ENCODE data around the gene ZFYVE9.
A peak's percentile ranks its signal among the peaks of the same experiment; 100 is the strongest.

Gene ZFYVE9

DNA sequence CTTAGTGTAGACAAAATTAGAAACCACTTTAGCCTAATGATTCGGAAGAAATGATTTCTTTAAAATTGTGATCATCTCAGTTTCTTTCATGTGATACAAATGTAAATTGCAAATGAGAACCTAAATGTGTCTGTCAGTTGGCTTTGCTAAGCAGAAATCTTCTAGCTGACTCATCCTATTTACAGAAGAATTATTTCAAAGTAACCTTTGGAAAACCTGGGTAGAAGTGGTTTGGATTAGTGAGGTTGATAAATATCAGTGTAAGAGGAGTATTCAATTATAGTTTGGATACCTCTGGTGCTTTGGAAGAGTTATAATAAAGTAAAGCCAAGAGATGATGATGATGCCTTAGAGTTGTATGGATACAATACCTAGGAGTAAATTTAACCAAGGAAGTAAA, 186.7 kb downstream of the ZFYVE9 start:
- Histone ChIP-seq H3K9me3 (no peaks in the 10 kb centered on the region), H3K4me3 (no peak overlapping the region), H3K36me3 (replicated peaks) (no peaks in the 10 kb centered on the region), H3K27me3 (ENCODE audit: low read depth) (no peaks in the 10 kb centered on the region), H3K4me1 (peaks cover 20% of the 10 kb centered on the region)
- in situ Hi-C loops (cut with MboI; ENCODE audit: low sequenced_read_pairs): no loop called here
- DNase-seq (ENCODE audit: low spot score in 2 of 2): no peak

DNA sequence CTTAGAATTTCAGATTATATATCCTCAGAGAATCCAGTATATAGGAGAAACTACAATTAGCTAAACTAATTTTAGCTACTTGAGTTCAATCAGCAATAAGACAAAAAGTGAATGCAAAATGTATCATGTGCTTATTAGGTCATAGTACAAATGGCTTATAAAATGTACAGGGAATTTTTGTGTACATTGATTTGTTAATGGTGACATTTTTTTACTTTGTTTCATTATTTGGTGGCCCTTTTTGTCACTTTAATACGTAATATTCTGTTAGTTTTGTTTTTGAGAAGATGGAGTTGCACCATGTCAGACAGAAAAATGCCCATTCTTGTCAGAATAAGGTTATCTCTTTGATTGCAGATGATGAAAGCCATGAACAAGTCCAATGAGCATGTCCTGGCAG, 190.5 kb downstream of the ZFYVE9 start:
- Histone ChIP-seq H3K9me3 (no peaks in the 10 kb centered on the region), H3K4me1 (peaks cover 24% of the 10 kb centered on the region), H3K27me3 (ENCODE audit: low read depth) (no peaks in the 10 kb centered on the region), H3K4me3 (no peak overlapping the region), H3K36me3 (replicated peaks) (no peaks in the 10 kb centered on the region)
- no peak for DNase-seq (ENCODE audit: low spot score in 2 of 2)
- in situ Hi-C loops (cut with MboI; ENCODE audit: low sequenced_read_pairs): no loop called here

DNA sequence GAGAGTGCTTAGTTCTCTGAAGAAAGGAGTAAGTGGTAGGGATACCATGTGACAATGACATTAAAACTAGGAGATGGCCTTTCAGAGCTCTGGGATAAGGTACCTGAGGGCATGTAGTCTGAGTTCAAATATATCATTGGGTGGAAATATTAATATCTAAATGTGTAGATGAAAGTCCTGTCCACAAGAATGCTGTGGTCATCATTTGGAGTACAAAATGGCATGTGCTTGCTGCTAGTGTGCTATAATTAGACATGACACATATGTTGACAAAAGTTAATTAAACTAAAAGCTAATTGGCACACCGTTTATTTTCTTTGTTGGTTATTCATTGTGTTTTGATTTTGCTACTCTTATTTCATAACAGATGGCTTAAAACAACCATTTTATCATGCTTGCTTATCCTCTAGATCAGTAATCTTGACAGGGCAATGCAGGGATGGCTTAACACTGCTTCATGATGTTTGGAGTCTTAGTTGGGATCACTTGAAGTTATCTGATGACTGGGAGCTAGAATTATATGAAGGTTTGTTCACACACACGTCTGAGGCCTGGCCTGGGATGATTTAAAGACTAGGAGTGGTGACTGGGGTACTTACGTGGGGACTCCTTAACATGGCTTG, 193.1 kb downstream of the ZFYVE9 start:
- Histone ChIP-seq H3K4me3 (no peak overlapping the region), H3K27me3 (ENCODE audit: low read depth) (no peaks in the 10 kb centered on the region), H3K36me3 (replicated peaks) (peaks cover 3% of the 10 kb centered on the region; the same call in 1 of the 2 replicates), H3K4me1 (peaks cover 13% of the 10 kb centered on the region), H3K9me3 (no peaks in the 10 kb centered on the region)
- in situ Hi-C loops (cut with MboI; ENCODE audit: low sequenced_read_pairs): no loop called here
- DNase-seq (ENCODE audit: low spot score in 2 of 2): no peak

DNA sequence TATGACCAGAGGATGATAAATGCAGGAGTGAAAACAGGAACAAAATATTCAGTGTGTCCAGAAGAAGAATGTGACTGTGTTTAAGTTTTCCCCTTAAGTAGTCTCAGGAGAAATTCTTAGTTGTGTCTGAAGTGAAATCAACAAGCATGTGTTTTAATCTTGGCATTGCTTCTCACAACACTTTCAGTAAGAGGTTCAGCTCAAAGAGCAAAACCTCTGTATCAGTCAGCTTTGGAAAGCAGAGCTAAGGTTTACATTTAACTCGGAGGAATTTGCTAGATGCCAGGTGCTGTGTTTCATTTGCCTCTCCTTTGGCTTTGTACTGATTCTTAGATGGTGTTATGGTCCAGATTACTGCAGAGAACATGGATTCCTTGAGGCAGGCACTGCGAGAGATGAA, 195.6 kb downstream of the ZFYVE9 start:
- in situ Hi-C loops (cut with MboI; ENCODE audit: low sequenced_read_pairs): no loop called here
- peaks cover 6% of the 10 kb centered on the region; the same call in 1 of the 2 replicates for H3K36me3 ChIP-seq (replicated peaks)
- H3K4me1 ChIP-seq: peaks cover 13% of the 10 kb centered on the region
- H3K4me3 ChIP-seq: no peak overlapping the region
- DNase-seq (ENCODE audit: low spot score in 2 of 2): no peak
- H3K27me3 ChIP-seq (ENCODE audit: low read depth): no peaks in the 10 kb centered on the region
- no peaks in the 10 kb centered on the region for H3K9me3 ChIP-seq

DNA sequence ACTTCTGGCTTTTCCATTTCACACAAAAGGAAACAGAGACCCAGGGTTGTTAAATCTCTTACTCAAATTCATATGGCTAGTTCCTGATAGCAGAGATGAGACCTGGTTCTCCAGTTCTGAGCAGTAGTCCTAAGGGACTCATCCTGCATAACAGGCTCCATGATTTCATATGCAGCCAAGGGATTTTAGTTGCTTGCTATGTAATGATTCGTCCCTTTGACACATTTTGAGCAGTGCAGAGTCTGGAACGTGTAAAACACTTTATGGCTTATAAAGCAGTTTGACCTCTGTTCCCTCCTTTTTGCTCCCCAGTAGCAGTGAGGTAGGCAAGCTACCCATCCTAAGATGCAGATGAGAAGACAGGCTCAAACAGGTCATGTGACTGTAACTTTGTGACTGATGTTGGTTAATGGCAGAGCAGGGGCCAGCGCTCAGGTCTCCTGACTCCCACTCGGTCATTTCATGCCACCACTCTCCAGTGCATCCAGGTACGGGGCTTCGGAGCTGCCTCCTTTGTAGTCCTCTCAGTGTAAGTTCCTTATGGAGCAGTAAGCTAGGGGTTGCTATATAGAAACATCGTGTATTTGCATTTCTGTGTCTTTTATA, 199.9 kb downstream of the ZFYVE9 start:
- in situ Hi-C loops (cut with MboI; ENCODE audit: low sequenced_read_pairs): no loop called here
- no peaks in the 10 kb centered on the region for H3K9me3 ChIP-seq

DNA sequence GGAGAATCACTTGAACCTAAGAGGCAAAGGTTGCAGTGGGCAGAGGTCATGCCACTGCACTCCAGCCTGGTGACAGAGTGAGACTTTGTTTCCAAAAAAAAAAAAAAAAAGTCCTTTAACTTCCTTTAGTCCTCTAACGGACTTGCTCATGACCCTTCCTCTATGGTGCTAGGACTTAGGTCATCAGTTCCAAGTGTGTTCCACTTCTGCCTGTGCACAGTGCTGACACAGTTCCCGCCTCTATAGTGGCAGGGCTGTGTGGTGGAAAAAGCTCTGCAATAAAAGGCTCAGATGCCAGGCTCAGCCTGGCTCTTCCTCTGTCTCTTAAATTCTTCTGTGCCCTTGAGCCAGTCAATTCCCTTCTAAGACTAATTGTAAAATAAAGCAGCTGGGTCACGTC, 202.1 kb downstream of the ZFYVE9 start:
- DNase-seq (ENCODE audit: low spot score in 2 of 2): no peak
- peaks cover 14% of the 10 kb centered on the region for H3K36me3 ChIP-seq (replicated peaks)
- H3K4me3 ChIP-seq: no peak overlapping the region
- H3K27me3 ChIP-seq (ENCODE audit: low read depth): no peaks in the 10 kb centered on the region
- in situ Hi-C loops (cut with MboI; ENCODE audit: low sequenced_read_pairs): no loop called here
- H3K9me3 ChIP-seq: no peaks in the 10 kb centered on the region
- no peaks in the 10 kb centered on the region for H3K4me1 ChIP-seq

More for the DNA sequence above, 199.9 kb downstream of the ZFYVE9 start:
- Histone ChIP-seq H3K4me3 (no peak overlapping the region), H3K27me3 (ENCODE audit: low read depth) (no peaks in the 10 kb centered on the region), H3K4me1 (no peaks in the 10 kb centered on the region), H3K36me3 (replicated peaks) (peaks cover 11% of the 10 kb centered on the region)
- no peak for DNase-seq (ENCODE audit: low spot score in 2 of 2)

DNA sequence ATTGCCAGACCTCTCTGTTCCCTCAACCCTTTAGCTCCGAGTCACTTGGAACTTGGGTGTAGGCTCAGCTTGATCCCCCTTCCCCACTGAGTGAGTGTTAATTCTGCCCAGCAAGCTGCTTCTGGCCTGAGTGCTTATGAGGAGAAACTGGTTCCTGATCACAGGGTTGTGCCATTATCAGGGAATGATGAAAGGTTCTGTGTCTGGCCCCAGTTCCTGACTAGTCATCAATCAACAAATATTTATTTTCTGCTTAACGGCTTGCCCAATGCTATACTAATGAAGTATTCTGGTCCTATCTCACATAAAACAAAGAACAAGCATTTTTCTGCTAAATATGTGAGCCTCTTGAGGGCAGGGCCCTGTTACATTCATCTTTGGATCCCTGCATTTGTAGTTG, 203.4 kb downstream of the ZFYVE9 start:
- H3K4me3 ChIP-seq: no peak overlapping the region
- H3K36me3 ChIP-seq (replicated peaks): peaks cover 10% of the 10 kb centered on the region
- no peaks in the 10 kb centered on the region for H3K4me1 ChIP-seq
- in situ Hi-C loops (cut with MboI; ENCODE audit: low sequenced_read_pairs): no loop called here
- H3K27me3 ChIP-seq (ENCODE audit: low read depth): no peaks in the 10 kb centered on the region
- no peak for DNase-seq (ENCODE audit: low spot score in 2 of 2)
- no peaks in the 10 kb centered on the region for H3K9me3 ChIP-seq

DNA sequence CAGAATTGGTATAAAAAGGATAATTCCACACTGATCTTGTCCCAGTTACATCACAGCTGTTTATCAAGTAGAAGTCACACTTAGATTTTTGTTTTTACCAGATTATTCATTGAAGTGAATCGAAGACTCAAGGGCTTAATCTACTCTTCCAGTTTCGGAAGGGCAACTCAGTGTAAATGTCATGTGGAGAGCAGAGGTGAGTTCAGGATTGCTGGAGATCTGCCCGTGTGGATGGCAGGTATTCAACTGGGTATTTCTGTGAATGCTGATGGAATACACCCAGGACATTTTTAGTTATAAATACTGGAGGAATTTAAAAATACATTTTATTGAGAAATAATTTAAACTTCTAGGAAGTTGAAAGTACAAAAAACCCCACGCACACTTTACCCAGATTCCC, 204.8 kb downstream of the ZFYVE9 start:
- DNase-seq (ENCODE audit: low spot score in 2 of 2): no peak
- H3K9me3 ChIP-seq: no peaks in the 10 kb centered on the region
- H3K4me3 ChIP-seq: no peak overlapping the region
- peaks cover 8% of the 10 kb centered on the region for H3K4me1 ChIP-seq
- in situ Hi-C loops (cut with MboI; ENCODE audit: low sequenced_read_pairs): no loop called here
- peaks cover 11% of the 10 kb centered on the region for H3K36me3 ChIP-seq (replicated peaks)
- no peaks in the 10 kb centered on the region for H3K27me3 ChIP-seq (ENCODE audit: low read depth)

DNA sequence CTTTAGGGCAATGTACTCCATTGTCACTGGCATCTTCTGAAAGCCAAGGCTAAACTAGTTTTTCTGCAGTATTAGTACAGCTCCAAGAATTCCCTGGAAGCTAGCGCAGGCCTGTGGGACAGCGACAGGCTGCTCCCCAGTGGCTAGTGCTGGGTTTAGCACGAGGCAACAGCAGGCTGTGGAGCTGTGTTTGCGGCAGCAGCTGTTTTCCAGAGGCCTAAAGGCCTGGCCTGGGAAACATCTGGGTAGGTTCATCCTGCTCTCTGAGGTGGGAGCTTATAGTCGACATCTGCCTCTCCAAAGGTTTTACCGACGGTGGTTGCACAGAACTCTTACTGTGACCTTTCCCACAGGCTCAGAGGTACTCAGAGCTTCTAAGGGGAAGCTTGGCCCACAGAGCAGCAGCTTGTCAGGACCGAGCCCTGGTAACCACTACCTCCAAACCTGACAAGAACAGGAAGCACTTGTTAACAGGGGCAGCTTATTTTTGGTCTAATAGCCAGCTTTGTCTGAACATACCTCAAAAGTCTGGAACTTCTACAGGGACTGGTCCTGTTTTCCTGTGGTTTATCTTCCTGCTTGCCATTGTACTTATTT, 206.9 kb downstream of the ZFYVE9 start:
- in situ Hi-C loops (cut with MboI; ENCODE audit: low sequenced_read_pairs): no loop called here
- H3K4me3 ChIP-seq: no peak overlapping the region
- no peaks in the 10 kb centered on the region for H3K9me3 ChIP-seq
- peaks cover 8% of the 10 kb centered on the region for H3K4me1 ChIP-seq
- H3K27me3 ChIP-seq (ENCODE audit: low read depth): no peaks in the 10 kb centered on the region
- H3K36me3 ChIP-seq (replicated peaks): peaks cover 32% of the 10 kb centered on the region
- peak in 1 of 2 experiments; percentile 49 for DNase-seq (ENCODE audit: low spot score in 2 of 2)

DNA sequence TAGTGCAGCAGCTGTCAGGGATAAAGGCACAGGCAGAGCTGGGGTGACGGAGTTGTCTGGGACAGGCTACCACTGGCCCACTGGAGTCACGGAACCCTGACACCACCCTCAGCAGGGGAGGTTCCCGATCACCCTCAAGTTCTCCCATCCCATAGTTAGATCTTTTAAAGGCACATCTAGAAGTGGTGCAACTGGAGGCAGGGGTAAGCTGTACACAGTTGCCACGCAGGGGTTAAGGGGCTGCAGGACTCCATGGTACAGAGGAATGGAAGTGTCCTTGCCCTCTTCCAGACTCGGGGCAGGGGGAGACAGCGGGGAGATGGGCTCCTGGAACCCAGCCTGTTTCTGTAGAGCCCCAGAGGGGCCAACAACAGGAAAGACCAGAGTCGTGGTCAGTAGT, 210.8 kb downstream of the ZFYVE9 start:
- no peaks in the 10 kb centered on the region for H3K9me3 ChIP-seq
- peaks cover 63% of the 10 kb centered on the region for H3K36me3 ChIP-seq (replicated peaks)
- H3K27me3 ChIP-seq (ENCODE audit: low read depth): no peaks in the 10 kb centered on the region
- no peak for DNase-seq (ENCODE audit: low spot score in 2 of 2)
- no peak overlapping the region for H3K4me3 ChIP-seq
- H3K4me1 ChIP-seq: peaks cover 8% of the 10 kb centered on the region
- in situ Hi-C loops (cut with MboI; ENCODE audit: low sequenced_read_pairs): no loop called here

DNA sequence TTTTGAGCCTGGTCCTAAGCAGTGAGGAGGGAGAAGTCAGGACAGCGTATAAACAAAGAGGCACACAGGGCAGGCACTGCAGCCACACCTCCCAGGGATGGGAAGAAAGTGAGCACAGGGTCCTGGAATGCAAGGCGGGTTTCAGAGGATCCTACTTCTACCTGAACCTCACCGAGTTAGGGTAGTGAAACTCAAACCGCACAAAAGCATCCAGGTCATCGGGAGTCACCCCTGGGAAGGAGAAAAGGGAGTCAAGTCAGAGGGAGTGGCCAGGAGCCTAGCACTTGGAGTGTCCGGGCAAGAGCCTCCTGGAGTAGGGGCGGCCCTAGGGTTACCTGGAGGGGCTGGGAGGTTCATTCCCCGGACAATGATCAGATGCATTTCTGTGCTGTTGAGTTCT, 213.5 kb downstream of the ZFYVE9 start:
- H3K36me3 ChIP-seq (replicated peaks): peaks cover 90% of the 10 kb centered on the region
- H3K27me3 ChIP-seq (ENCODE audit: low read depth): no peaks in the 10 kb centered on the region
- in situ Hi-C loops (cut with MboI; ENCODE audit: low sequenced_read_pairs): no loop called here
- H3K4me3 ChIP-seq: no peak overlapping the region
- peaks cover 8% of the 10 kb centered on the region for H3K4me1 ChIP-seq
- H3K9me3 ChIP-seq: no peaks in the 10 kb centered on the region
- DNase-seq (ENCODE audit: low spot score in 2 of 2): no peak

DNA sequence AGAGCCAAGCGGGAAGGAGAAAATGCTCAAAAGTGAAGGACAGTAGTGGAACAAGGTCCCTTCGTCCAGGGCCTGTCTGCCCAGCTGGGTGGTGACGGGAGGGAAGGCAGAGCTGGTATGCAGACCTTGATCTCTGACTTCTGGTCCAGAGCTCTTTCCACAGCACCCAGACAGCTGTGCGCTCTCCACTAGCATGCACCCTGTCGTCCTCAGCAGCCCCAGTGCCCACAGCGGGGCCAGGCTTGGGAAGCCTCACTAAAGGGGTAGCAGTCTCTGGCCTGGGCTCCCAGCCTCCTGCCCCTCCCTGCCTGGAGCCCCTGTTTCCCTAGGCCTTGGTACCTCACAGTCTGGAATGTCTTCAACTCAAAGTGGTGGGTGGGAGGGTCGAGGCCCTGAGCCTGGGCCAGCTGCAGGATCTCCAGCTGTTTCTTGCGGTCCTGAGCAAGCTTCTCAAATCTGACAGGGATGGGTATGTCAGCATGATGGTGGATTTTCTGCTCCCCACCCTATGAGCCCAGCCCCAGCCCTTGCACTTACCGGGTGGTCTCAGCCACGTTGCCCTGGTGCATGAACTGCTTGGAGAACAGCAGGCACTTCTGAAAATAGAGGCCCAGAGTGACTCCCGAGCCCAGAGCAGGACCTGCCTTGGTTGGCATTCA, 214.1 kb downstream of the ZFYVE9 start:
- no peak for DNase-seq (ENCODE audit: low spot score in 2 of 2)
- H3K4me3 ChIP-seq: no peak overlapping the region
- H3K9me3 ChIP-seq: no peaks in the 10 kb centered on the region
- no peaks in the 10 kb centered on the region for H3K27me3 ChIP-seq (ENCODE audit: low read depth)
- in situ Hi-C loops (cut with MboI; ENCODE audit: low sequenced_read_pairs): no loop called here
- peaks cover 92% of the 10 kb centered on the region for H3K36me3 ChIP-seq (replicated peaks)
- peaks cover 6% of the 10 kb centered on the region for H3K4me1 ChIP-seq

DNA sequence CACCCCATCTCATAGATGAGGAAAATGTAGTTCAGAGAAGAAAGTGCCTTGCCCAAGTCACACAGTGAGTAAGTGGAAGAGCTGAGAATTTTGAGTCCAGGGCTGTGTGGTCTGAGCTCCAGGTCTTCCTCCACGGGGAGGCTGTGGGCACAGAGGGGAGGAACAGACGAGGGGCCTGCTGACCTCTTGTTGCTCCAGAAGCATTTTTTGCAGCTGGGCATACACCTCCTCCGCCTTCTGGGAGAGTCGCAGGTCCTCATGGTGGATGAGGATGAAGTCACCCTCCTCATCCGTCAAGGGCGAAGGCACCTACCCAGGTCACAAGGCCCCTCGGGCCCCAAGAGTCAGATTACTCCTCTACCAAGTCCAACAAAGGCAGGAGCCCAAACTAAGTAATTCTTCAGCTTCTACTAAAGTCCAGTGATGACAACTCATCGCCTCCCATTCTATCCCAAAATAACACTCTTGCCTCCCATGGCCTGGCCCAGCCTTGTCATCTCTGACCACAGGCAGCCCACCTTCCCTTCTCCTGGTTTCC, 215.0 kb downstream of the ZFYVE9 start:
- H3K4me1 ChIP-seq: no peaks in the 10 kb centered on the region
- in situ Hi-C loops (cut with MboI; ENCODE audit: low sequenced_read_pairs): no loop called here
- no peak overlapping the region for H3K4me3 ChIP-seq
- DNase-seq (ENCODE audit: low spot score in 2 of 2): no peak
- no peaks in the 10 kb centered on the region for H3K9me3 ChIP-seq
- no peaks in the 10 kb centered on the region for H3K27me3 ChIP-seq (ENCODE audit: low read depth)
- peaks cover 100% of the 10 kb centered on the region for H3K36me3 ChIP-seq (replicated peaks)

DNA sequence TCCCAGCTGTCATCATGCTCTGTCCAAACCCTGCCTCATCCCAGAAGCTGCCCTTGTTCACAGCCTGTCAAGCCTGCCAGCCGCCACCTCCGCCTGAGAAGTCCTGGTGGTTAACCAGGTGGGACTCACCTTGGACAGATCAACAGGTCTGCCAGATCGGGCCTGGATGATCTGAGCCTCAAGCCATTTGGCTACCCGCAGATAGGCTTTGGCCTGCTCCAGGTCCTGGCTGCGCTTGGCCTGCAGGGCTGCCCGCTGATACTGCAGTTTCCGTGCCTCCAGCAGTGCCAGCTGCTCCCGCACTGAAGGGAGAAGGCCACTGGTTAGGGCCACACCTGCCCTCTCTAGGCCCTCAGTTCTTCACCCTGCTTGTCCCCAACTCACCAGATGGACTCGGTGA, 215.5 kb downstream of the ZFYVE9 start:
- H3K36me3 ChIP-seq (replicated peaks): peaks cover 100% of the 10 kb centered on the region
- no peaks in the 10 kb centered on the region for H3K4me1 ChIP-seq
- in situ Hi-C loops (cut with MboI; ENCODE audit: low sequenced_read_pairs): no loop called here
- H3K9me3 ChIP-seq: no peaks in the 10 kb centered on the region
- no peaks in the 10 kb centered on the region for H3K27me3 ChIP-seq (ENCODE audit: low read depth)
- DNase-seq (ENCODE audit: low spot score in 2 of 2): no peak
- no peak overlapping the region for H3K4me3 ChIP-seq

Data from HAP-1 (cell line).